Lung (tissue), 12 donors: Measurements from ENCODE around the gene PRKCA. TPM values are rescaled to one million over a fixed set of nuclear protein-coding genes. Genes with fewer than 3 reads are reported as not detected.

Source experiments
- ATAC-seq: fragments of 200-7000 bp; cut with Tn5 transposase; one replicate; pipeline ENCODE4 v1.9.1; 2020; ENCODE audit warnings: moderate number of reproducible peaks; ENCODE audit not compliant: insufficient read depth, low FRiP score
- DNase-seq, 3 donors: peaks; one replicate each; pipeline ENCODE4 v3.0.0-alpha.2; 2013 to 2017
- H3K27ac ChIP-seq, 2 donors: one replicate each; pipeline ENCODE4 v1.5.1; 2013; ENCODE audit warnings: mild to moderate bottlenecking in 2 of 2, moderate library complexity in 2 of 2, control low read depth in 1 of 2, inconsistent platforms in 1 of 2, low read depth in 1 of 2, low read length in 1 of 2
- H3K27me3 ChIP-seq, 3 donors: one replicate each; pipeline ENCODE4 v1.5.1; 2013; ENCODE audit warnings: low read length in 2 of 3; ENCODE audit not compliant: control insufficient read depth in 3 of 3, insufficient read depth in 3 of 3
- H3K36me3 ChIP-seq, 4 donors: one replicate each; pipeline ENCODE4 v1.5.1; 2013; ENCODE audit warnings: low read length in 4 of 4, mild to moderate bottlenecking in 1 of 4, moderate library complexity in 1 of 4; ENCODE audit not compliant: control insufficient read depth in 4 of 4, insufficient read depth in 4 of 4
- H3K4me1 ChIP-seq, 5 donors: one replicate each; pipeline ENCODE4 v1.5.1; 2013; ENCODE audit warnings: low read length in 5 of 5, mild to moderate bottlenecking in 2 of 5, moderate library complexity in 1 of 5; ENCODE audit not compliant: control insufficient read depth in 5 of 5, insufficient read depth in 5 of 5
- H3K4me3 ChIP-seq: one replicate; pipeline ENCODE4 v1.5.1; 2013; ENCODE audit warnings: mild to moderate bottlenecking, control low read depth, moderate library complexity
- H3K9ac ChIP-seq, 2 donors: one replicate each; pipeline ENCODE4 v1.5.1; 2013; ENCODE audit warnings: low read length in 2 of 2, control low read depth in 1 of 2; ENCODE audit not compliant: insufficient read depth in 1 of 2
- H3K9me3 ChIP-seq, 4 donors: one replicate each; pipeline ENCODE4 v1.5.1; 2013; ENCODE audit warnings: low read length in 3 of 4, mild to moderate bottlenecking in 1 of 4, moderate library complexity in 1 of 4; ENCODE audit not compliant: control insufficient read depth in 4 of 4, insufficient read depth in 3 of 4
- CTCF ChIP-seq: IDR thresholded peaks from 2 replicates; pipeline ENCODE4 v1.5.1; 2012; ENCODE audit warnings: mild to moderate bottlenecking; ENCODE audit errors: control extremely low read depth, extremely low read depth
- WGBS, 2 donors: extraction: QIAGEN DNeasy Blood & Tissue Kit; methylation state at CpG; one replicate each; pipeline ENCODE4 v1.1.7; 2013; 5-methylcytosine and 5-hydroxymethylcytosine counted together
- polyA plus RNA-seq, 2 donors: library from polyadenylated mRNA; stranded (reverse); fragments of 200-250 nt; gene quantifications; one replicate each; pipeline ENCODE4 v1.2.1, GENCODE V29; 2013
- total RNA-seq, 2 donors: library from RNA; depleted of rRNA in 1 of 2; stranded (reverse); fragments of >200 nt in 1 of 2; gene quantifications; one replicate each; pipeline ENCODE4 v1.2.1, GENCODE V29; 2014 to 2021
- donor health status: control.
- donor health status: control.
- donor health status: Bipolar disorder and iron deficiency.
- donor health status: healthy.
- donor health status: DM: yes; HTN: yes; CAD: no.

The PRKCA gene
- total and polyA plus RNA-seq, 4 donors: 3.4 to 34.8 (median 13.8) TPM

GRCh38 chr17:66509926-66510325, 207.5 kb downstream of the PRKCA start:
- no peak overlapping the region for H3K4me3 ChIP-seq
- DNase-seq (no peak), ATAC-seq (no peak)
- WGBS, 2 donors: 72 to 86% methylated on average over 3 of the region's 3 CpGs
- no peak overlapping the region for H3K9ac ChIP-seq
- H3K36me3 ChIP-seq: peaks cover 0 to 2% (median 0%) of the 10 kb centered on the region in 4 donors
- peaks cover 0 to 5% (median 0%) of the 10 kb centered on the region in 5 donors for H3K4me1 ChIP-seq
- no peaks in the 10 kb centered on the region for H3K9me3 ChIP-seq
- H3K27me3 ChIP-seq: no peaks in the 10 kb centered on the region
- no peak overlapping the region for H3K27ac ChIP-seq
- no peak for TF ChIP-seq CTCF

GRCh38 chr17:66511135-66511534, 208.7 kb downstream of the PRKCA start:
- Histone ChIP-seq H3K27ac (no peak overlapping the region), H3K9ac (no peak overlapping the region), H3K4me3 (no peak overlapping the region), H3K27me3 (no peaks in the 10 kb centered on the region), H3K4me1 (peaks cover 0 to 5% (median 0%) of the 10 kb centered on the region in 5 donors), H3K36me3 (peaks cover 0 to 3% (median 0%) of the 10 kb centered on the region in 4 donors), H3K9me3 (no peaks in the 10 kb centered on the region)
- DNase-seq (no peak), ATAC-seq (no peak)
- WGBS, 2 donors: 82 to 94% methylated on average over 3 of the region's 3 CpGs
- no peak for TF ChIP-seq CTCF

GRCh38 chr17:66514227-66514806, 211.9 kb downstream of the PRKCA start:
- no peak overlapping the region for H3K9ac ChIP-seq
- H3K4me3 ChIP-seq: no peak overlapping the region
- TF ChIP-seq CTCF: no peak
- no peak for ATAC-seq
- H3K36me3 ChIP-seq: peaks cover 0 to 3% (median 0%) of the 10 kb centered on the region in 4 donors
- no peaks in the 10 kb centered on the region for H3K27me3 ChIP-seq
- H3K27ac ChIP-seq: no peak overlapping the region
- no peak for DNase-seq
- H3K9me3 ChIP-seq: no peaks in the 10 kb centered on the region
- WGBS, 2 donors: 87 to 88% methylated on average over 11 of the region's 11 CpGs
- H3K4me1 ChIP-seq: peaks cover 0 to 5% (median 0%) of the 10 kb centered on the region in 5 donors

GRCh38 chr17:66515974-66516373, 213.6 kb downstream of the PRKCA start:
- DNase-seq (no peak), ATAC-seq (no peak)
- peaks cover 0 to 5% (median 0%) of the 10 kb centered on the region in 5 donors for H3K4me1 ChIP-seq
- H3K9me3 ChIP-seq: no peaks in the 10 kb centered on the region
- TF ChIP-seq CTCF: no peak
- WGBS, 2 donors: 90 to 91% methylated on average over 4 of the region's 4 CpGs
- no peaks in the 10 kb centered on the region for H3K27me3 ChIP-seq
- H3K27ac ChIP-seq: no peak overlapping the region
- peaks cover 0 to 3% (median 0%) of the 10 kb centered on the region in 4 donors for H3K36me3 ChIP-seq
- H3K4me3 ChIP-seq: no peak overlapping the region
- H3K9ac ChIP-seq: no peak overlapping the region
